GM21717 (cell line): ENCODE measurements around the gene LDHD.
"Not testable (repeated sequence)": the region's sequence is repeated elsewhere in the genome, so short reads cannot be mapped to it uniquely, and the experiment has no call there.

Experiments
- ATAC-seq: cut with Tn5 transposase; IDR thresholded peaks from one replicate; pipeline ENCODE4 v1.9.1; 2021; ENCODE audit warnings: mild to moderate bottlenecking, moderate library complexity; ENCODE audit not compliant: unreplicated experiment

Gene LDHD

GRCh38 chr16:75100603-75100990 is 16.0 kb downstream of the LDHD start:
- no peak for ATAC-seq

GRCh38 chr16:75099738-75100602 is 16.6 kb downstream of the LDHD start:
- peak; percentile 47 for ATAC-seq

GRCh38 chr16:75099075-75099667 is 17.4 kb downstream of the LDHD start:
- no peak for ATAC-seq

GRCh38 chr16:75097941-75098901 is 18.4 kb downstream of the LDHD start:
- peak; percentile 54 for ATAC-seq

- no peak for ATAC-seq
Measured at GRCh38 chr16:75097191-75097761, 19.3 kb downstream of the LDHD start.

- ATAC-seq, result no peak
Measured at GRCh38 chr16:75096656-75097055, 19.9 kb downstream of the LDHD start.

- no peak for ATAC-seq
Measured at GRCh38 chr16:75095204-75095621, 21.4 kb downstream of the LDHD start.

GRCh38 chr16:75093598-75094540 is 22.7 kb downstream of the LDHD start:
- no peak for ATAC-seq

GRCh38 chr16:75092777-75093176 is 23.8 kb downstream of the LDHD start:
- ATAC-seq, result no peak

GRCh38 chr16:75091619-75092018 is 25.0 kb downstream of the LDHD start:
- not testable (repeated sequence) for ATAC-seq

- not testable (repeated sequence) for ATAC-seq
Measured at GRCh38 chr16:75090899-75091298, 25.7 kb downstream of the LDHD start.

- no peak for ATAC-seq
Measured at GRCh38 chr16:75089486-75090202, 26.9 kb downstream of the LDHD start.

- no peak for ATAC-seq
Measured at GRCh38 chr16:75088934-75089333, 27.6 kb downstream of the LDHD start.

GRCh38 chr16:75088216-75088615 is 28.4 kb downstream of the LDHD start:
- no peak for ATAC-seq

- no peak for ATAC-seq
Measured at GRCh38 chr16:75087375-75087979, 29.1 kb downstream of the LDHD start.

GRCh38 chr16:75086688-75087374 is 29.7 kb downstream of the LDHD start:
- no peak for ATAC-seq

- ATAC-seq, result no peak
Measured at GRCh38 chr16:75086281-75086680, 30.3 kb downstream of the LDHD start.

GRCh38 chr16:75085556-75085955 is 31.0 kb downstream of the LDHD start:
- ATAC-seq, result no peak
